ENCODE results near the gene MGAT5.

The MGAT5 gene

GRCh38 chr2:134241911-134242310 lies 12.0 kb upstream of the MGAT5 start:
- no peaks in the 10 kb centered on the region for H3K36me3 ChIP-seq (ENCODE audit: control insufficient read depth in 1 of 2, insufficient read depth in 2 of 2, low read length in 2 of 2)
- no peaks in the 10 kb centered on the region for H3K27me3 ChIP-seq (ENCODE audit: control insufficient read depth in 1 of 2, insufficient read depth in 2 of 2, low read length in 2 of 2)
- no peak overlapping the region for H3K9ac ChIP-seq (ENCODE audit: low read depth in 1 of 2, low read length in 2 of 2)
- no peak overlapping the region for H3K4me3 ChIP-seq (ENCODE audit: low read depth in 1 of 2, low read length in 2 of 2)
- H3K4me1 ChIP-seq (ENCODE audit: control insufficient read depth in 1 of 2, insufficient read depth in 2 of 2, low read length in 2 of 2): peaks cover 47 to 49% of the 10 kb centered on the region in 2 donors
- no peaks in the 10 kb centered on the region for H3K9me3 ChIP-seq (ENCODE audit: control insufficient read depth in 1 of 2, low read length in 2 of 2)
- H3K27ac ChIP-seq (ENCODE audit: low read depth, low read length): no peak overlapping the region

GRCh38 chr2:134243244-134243643 lies 10.6 kb upstream of the MGAT5 start:
- no peak overlapping the region for H3K4me3 ChIP-seq (ENCODE audit: low read depth in 1 of 2, low read length in 2 of 2)
- no peaks in the 10 kb centered on the region for H3K36me3 ChIP-seq (ENCODE audit: control insufficient read depth in 1 of 2, insufficient read depth in 2 of 2, low read length in 2 of 2)
- H3K9me3 ChIP-seq (ENCODE audit: control insufficient read depth in 1 of 2, low read length in 2 of 2): no peaks in the 10 kb centered on the region
- no peak overlapping the region for H3K9ac ChIP-seq (ENCODE audit: low read depth in 1 of 2, low read length in 2 of 2)
- H3K27me3 ChIP-seq (ENCODE audit: control insufficient read depth in 1 of 2, insufficient read depth in 2 of 2, low read length in 2 of 2): no peaks in the 10 kb centered on the region
- H3K4me1 ChIP-seq (ENCODE audit: control insufficient read depth in 1 of 2, insufficient read depth in 2 of 2, low read length in 2 of 2): peaks cover 47 to 59% of the 10 kb centered on the region in 2 donors
- no peak overlapping the region for H3K27ac ChIP-seq (ENCODE audit: low read depth, low read length)

GRCh38 chr2:134244086-134244485 lies 9.8 kb upstream of the MGAT5 start:
- no peaks in the 10 kb centered on the region for H3K36me3 ChIP-seq (ENCODE audit: control insufficient read depth in 1 of 2, insufficient read depth in 2 of 2, low read length in 2 of 2)
- H3K27ac ChIP-seq (ENCODE audit: low read depth, low read length): no peak overlapping the region
- no peaks in the 10 kb centered on the region for H3K9me3 ChIP-seq (ENCODE audit: control insufficient read depth in 1 of 2, low read length in 2 of 2)
- H3K4me3 ChIP-seq (ENCODE audit: low read depth in 1 of 2, low read length in 2 of 2): no peak overlapping the region
- H3K27me3 ChIP-seq (ENCODE audit: control insufficient read depth in 1 of 2, insufficient read depth in 2 of 2, low read length in 2 of 2): no peaks in the 10 kb centered on the region
- H3K9ac ChIP-seq (ENCODE audit: low read depth in 1 of 2, low read length in 2 of 2): no peak overlapping the region
- H3K4me1 ChIP-seq (ENCODE audit: control insufficient read depth in 1 of 2, insufficient read depth in 2 of 2, low read length in 2 of 2): peaks cover 48 to 59% of the 10 kb centered on the region in 2 donors

GRCh38 chr2:134244587-134244986 lies 9.3 kb upstream of the MGAT5 start:
- Histone ChIP-seq H3K9me3 (ENCODE audit: control insufficient read depth in 1 of 2, low read length in 2 of 2) (no peaks in the 10 kb centered on the region), H3K4me1 (ENCODE audit: control insufficient read depth in 1 of 2, insufficient read depth in 2 of 2, low read length in 2 of 2) (peaks cover 53 to 63% of the 10 kb centered on the region in 2 donors), H3K27me3 (ENCODE audit: control insufficient read depth in 1 of 2, insufficient read depth in 2 of 2, low read length in 2 of 2) (no peaks in the 10 kb centered on the region), H3K9ac (ENCODE audit: low read depth in 1 of 2, low read length in 2 of 2) (no peak overlapping the region), H3K36me3 (ENCODE audit: control insufficient read depth in 1 of 2, insufficient read depth in 2 of 2, low read length in 2 of 2) (no peaks in the 10 kb centered on the region), H3K4me3 (ENCODE audit: low read depth in 1 of 2, low read length in 2 of 2) (no peak overlapping the region), H3K27ac (ENCODE audit: low read depth, low read length) (no peak overlapping the region)

GRCh38 chr2:134245340-134245984 lies 8.4 kb upstream of the MGAT5 start:
- Histone ChIP-seq H3K36me3 (ENCODE audit: control insufficient read depth in 1 of 2, insufficient read depth in 2 of 2, low read length in 2 of 2) (peaks cover 0 to 6% of the 10 kb centered on the region in 2 donors), H3K9ac (ENCODE audit: low read depth in 1 of 2, low read length in 2 of 2) (peak overlapping the region in 1 of 2 donors; percentile 2), H3K4me1 (ENCODE audit: control insufficient read depth in 1 of 2, insufficient read depth in 2 of 2, low read length in 2 of 2) (peaks cover 57 to 63% of the 10 kb centered on the region in 2 donors), H3K27me3 (ENCODE audit: control insufficient read depth in 1 of 2, insufficient read depth in 2 of 2, low read length in 2 of 2) (no peaks in the 10 kb centered on the region), H3K9me3 (ENCODE audit: control insufficient read depth in 1 of 2, low read length in 2 of 2) (no peaks in the 10 kb centered on the region), H3K4me3 (ENCODE audit: low read depth in 1 of 2, low read length in 2 of 2) (no peak overlapping the region), H3K27ac (ENCODE audit: low read depth, low read length) (no peak overlapping the region)

GRCh38 chr2:134246154-134246874 lies 7.6 kb upstream of the MGAT5 start:
- Histone ChIP-seq H3K4me3 (ENCODE audit: low read depth in 1 of 2, low read length in 2 of 2) (peak overlapping the region; percentile 23 to 64), H3K27ac (ENCODE audit: low read depth, low read length) (no peak overlapping the region), H3K4me1 (ENCODE audit: control insufficient read depth in 1 of 2, insufficient read depth in 2 of 2, low read length in 2 of 2) (peaks cover 64 to 65% of the 10 kb centered on the region in 2 donors), H3K36me3 (ENCODE audit: control insufficient read depth in 1 of 2, insufficient read depth in 2 of 2, low read length in 2 of 2) (peaks cover 0 to 6% of the 10 kb centered on the region in 2 donors), H3K27me3 (ENCODE audit: control insufficient read depth in 1 of 2, insufficient read depth in 2 of 2, low read length in 2 of 2) (no peaks in the 10 kb centered on the region), H3K9ac (ENCODE audit: low read depth in 1 of 2, low read length in 2 of 2) (peak overlapping the region in 1 of 2 donors; percentile 34), H3K9me3 (ENCODE audit: control insufficient read depth in 1 of 2, low read length in 2 of 2) (no peaks in the 10 kb centered on the region)

- Histone ChIP-seq H3K9me3 (ENCODE audit: control insufficient read depth in 1 of 2, low read length in 2 of 2) (no peaks in the 10 kb centered on the region), H3K4me1 (ENCODE audit: control insufficient read depth in 1 of 2, insufficient read depth in 2 of 2, low read length in 2 of 2) (peaks cover 61 to 63% of the 10 kb centered on the region in 2 donors), H3K9ac (ENCODE audit: low read depth in 1 of 2, low read length in 2 of 2) (no peak overlapping the region), H3K36me3 (ENCODE audit: control insufficient read depth in 1 of 2, insufficient read depth in 2 of 2, low read length in 2 of 2) (peaks cover 0 to 6% of the 10 kb centered on the region in 2 donors), H3K27ac (ENCODE audit: low read depth, low read length) (no peak overlapping the region), H3K4me3 (ENCODE audit: low read depth in 1 of 2, low read length in 2 of 2) (no peak overlapping the region), H3K27me3 (ENCODE audit: control insufficient read depth in 1 of 2, insufficient read depth in 2 of 2, low read length in 2 of 2) (no peaks in the 10 kb centered on the region)
Measured at GRCh38 chr2:134247679-134248078, 6.2 kb upstream of the MGAT5 start.

DNA sequence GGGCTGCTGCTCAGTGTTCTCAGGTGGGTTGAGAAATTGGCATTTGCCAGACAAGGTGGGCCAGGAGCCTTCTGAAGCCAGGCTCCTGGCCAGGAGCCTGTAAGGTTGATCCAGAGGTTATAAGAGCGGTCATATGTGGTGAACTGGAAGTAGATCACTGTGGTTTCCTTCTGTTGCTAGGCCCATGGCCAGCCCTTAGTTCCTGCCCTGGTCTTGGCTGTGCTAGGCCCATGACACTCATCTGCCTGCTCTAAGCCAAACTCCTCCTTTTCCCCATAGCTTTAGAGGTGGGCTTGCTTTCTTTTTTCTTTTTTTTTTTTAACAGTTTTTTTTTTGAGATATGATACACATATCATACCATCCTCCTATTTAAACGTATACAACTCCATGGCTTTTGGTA lies 5.0 kb upstream of the MGAT5 start:
- H3K36me3 ChIP-seq (ENCODE audit: control insufficient read depth in 1 of 2, insufficient read depth in 2 of 2, low read length in 2 of 2): peaks cover 0 to 6% of the 10 kb centered on the region in 2 donors
- H3K4me3 ChIP-seq (ENCODE audit: low read depth in 1 of 2, low read length in 2 of 2): no peak overlapping the region
- H3K9ac ChIP-seq (ENCODE audit: low read depth in 1 of 2, low read length in 2 of 2): no peak overlapping the region
- H3K27me3 ChIP-seq (ENCODE audit: control insufficient read depth in 1 of 2, insufficient read depth in 2 of 2, low read length in 2 of 2): no peaks in the 10 kb centered on the region
- H3K9me3 ChIP-seq (ENCODE audit: control insufficient read depth in 1 of 2, low read length in 2 of 2): no peaks in the 10 kb centered on the region
- no peak overlapping the region for H3K27ac ChIP-seq (ENCODE audit: low read depth, low read length)
- peaks cover 58 to 61% of the 10 kb centered on the region in 2 donors for H3K4me1 ChIP-seq (ENCODE audit: control insufficient read depth in 1 of 2, insufficient read depth in 2 of 2, low read length in 2 of 2)

- Histone ChIP-seq H3K4me1 (ENCODE audit: control insufficient read depth in 1 of 2, insufficient read depth in 2 of 2, low read length in 2 of 2) (peaks cover 55 to 58% of the 10 kb centered on the region in 2 donors), H3K36me3 (ENCODE audit: control insufficient read depth in 1 of 2, insufficient read depth in 2 of 2, low read length in 2 of 2) (peaks cover 5 to 14% of the 10 kb centered on the region in 2 donors), H3K27ac (ENCODE audit: low read depth, low read length) (no peak overlapping the region), H3K9me3 (ENCODE audit: control insufficient read depth in 1 of 2, low read length in 2 of 2) (no peaks in the 10 kb centered on the region), H3K9ac (ENCODE audit: low read depth in 1 of 2, low read length in 2 of 2) (no peak overlapping the region), H3K4me3 (ENCODE audit: low read depth in 1 of 2, low read length in 2 of 2) (no peak overlapping the region), H3K27me3 (ENCODE audit: control insufficient read depth in 1 of 2, insufficient read depth in 2 of 2, low read length in 2 of 2) (no peaks in the 10 kb centered on the region)
Measured at GRCh38 chr2:134249755-134250154, 4.1 kb upstream of the MGAT5 start.

DNA sequence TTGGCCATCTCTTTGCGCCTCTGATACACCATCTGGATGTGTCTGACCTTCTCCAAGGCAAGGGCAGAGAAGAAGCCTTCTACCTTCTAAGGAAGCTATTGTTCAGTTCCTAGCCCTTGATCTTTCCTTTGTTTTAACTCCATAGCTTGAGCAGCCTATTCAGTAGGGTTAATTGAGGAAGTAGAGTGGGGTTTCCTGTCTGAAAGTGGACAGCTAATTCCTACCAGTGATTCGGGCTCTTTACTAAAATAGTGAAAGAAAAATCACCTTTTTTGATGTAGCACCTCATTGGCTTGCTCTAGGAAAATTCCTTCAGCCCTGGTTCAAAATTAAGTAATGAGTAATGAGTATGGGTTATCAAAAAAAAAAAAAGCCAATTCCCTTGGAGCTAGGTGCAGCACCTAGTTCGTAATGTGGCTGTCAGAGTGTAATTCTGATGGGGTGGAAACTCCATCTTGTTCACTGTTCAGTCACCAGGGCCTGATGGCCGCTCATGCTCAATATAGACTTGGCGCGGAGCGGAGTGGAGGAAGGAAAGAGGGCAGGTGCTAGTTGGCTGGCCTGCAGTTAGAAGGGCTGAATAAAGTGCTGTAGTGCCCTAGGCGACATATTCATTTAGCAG lies 2.9 kb upstream of the MGAT5 start:
- Histone ChIP-seq H3K4me1 (ENCODE audit: control insufficient read depth in 1 of 2, insufficient read depth in 2 of 2, low read length in 2 of 2) (peaks cover 46 to 49% of the 10 kb centered on the region in 2 donors), H3K9me3 (ENCODE audit: control insufficient read depth in 1 of 2, low read length in 2 of 2) (no peaks in the 10 kb centered on the region), H3K4me3 (ENCODE audit: low read depth in 1 of 2, low read length in 2 of 2) (no peak overlapping the region), H3K36me3 (ENCODE audit: control insufficient read depth in 1 of 2, insufficient read depth in 2 of 2, low read length in 2 of 2) (peaks cover 5 to 16% of the 10 kb centered on the region in 2 donors), H3K27me3 (ENCODE audit: control insufficient read depth in 1 of 2, insufficient read depth in 2 of 2, low read length in 2 of 2) (no peaks in the 10 kb centered on the region), H3K27ac (ENCODE audit: low read depth, low read length) (no peak overlapping the region), H3K9ac (ENCODE audit: low read depth in 1 of 2, low read length in 2 of 2) (no peak overlapping the region)

All from duodenal mucosa (tissue), 2 donors.